ENCODE data around the gene EXD2.

GRCh38 chr14:69285661-69286255 is 94.5 kb downstream of the EXD2 start:
- TF ChIP-seq POLR2A (IDR thresholded peaks at IDR 0.05) (no peak), POLR2AphosphoS5 (IDR thresholded peaks at IDR 0.05) (no peak), EP300 (IDR thresholded peaks at IDR 0.05) (no peak)
- TF ChIP-seq, protein P1, sequence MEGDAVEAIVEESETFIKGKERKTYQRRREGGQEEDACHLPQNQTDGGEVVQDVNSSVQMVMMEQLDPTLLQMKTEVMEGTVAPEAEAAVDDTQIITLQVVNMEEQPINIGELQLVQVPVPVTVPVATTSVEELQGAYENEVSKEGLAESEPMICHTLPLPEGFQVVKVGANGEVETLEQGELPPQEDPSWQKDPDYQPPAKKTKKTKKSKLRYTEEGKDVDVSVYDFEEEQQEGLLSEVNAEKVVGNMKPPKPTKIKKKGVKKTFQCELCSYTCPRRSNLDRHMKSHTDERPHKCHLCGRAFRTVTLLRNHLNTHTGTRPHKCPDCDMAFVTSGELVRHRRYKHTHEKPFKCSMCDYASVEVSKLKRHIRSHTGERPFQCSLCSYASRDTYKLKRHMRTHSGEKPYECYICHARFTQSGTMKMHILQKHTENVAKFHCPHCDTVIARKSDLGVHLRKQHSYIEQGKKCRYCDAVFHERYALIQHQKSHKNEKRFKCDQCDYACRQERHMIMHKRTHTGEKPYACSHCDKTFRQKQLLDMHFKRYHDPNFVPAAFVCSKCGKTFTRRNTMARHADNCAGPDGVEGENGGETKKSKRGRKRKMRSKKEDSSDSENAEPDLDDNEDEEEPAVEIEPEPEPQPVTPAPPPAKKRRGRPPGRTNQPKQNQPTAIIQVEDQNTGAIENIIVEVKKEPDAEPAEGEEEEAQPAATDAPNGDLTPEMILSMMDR (IDR thresholded peaks at IDR 0.05), result no peak
